ENCODE measurements around the gene ZFPM1. TPM values are rescaled to one million over a fixed set of nuclear protein-coding genes. Genes with fewer than 3 reads are reported as not detected.

Gene ZFPM1
- total RNA-seq, 2 experiments from 2014 or later = 2.1 to 14.2 TPM

- peak within 1 kb of the TSS; percentile 91 for H2AFZ ChIP-seq (ENCODE audit: low read length)
- H3K4me1 ChIP-seq (ENCODE audit: insufficient read depth, low read length, poor library complexity, severe bottlenecking) = peaks cover 22% of the 10 kb centered on the region
- TF ChIP-seq EZH2phosphoT487 (IDR thresholded peaks at IDR 0.05; ENCODE audit: borderline replicate concordance, low read depth, low read length) (no peak), CTCF (conservative IDR thresholded peaks at IDR 0.05; ENCODE audit: low read length) (no peak)
- peaks cover 54% of the 10 kb centered on the region for H3K79me2 ChIP-seq (ENCODE audit: insufficient read depth, low read depth, low read length)
- H4K20me1 ChIP-seq (ENCODE audit: insufficient read depth, low read length) = peaks cover 18% of the 10 kb centered on the region
- H3K9me2 ChIP-seq (ENCODE audit: insufficient read depth, low read length) = no peaks in the 10 kb centered on the region
- peak within 1 kb of the TSS; percentile 48 for H3K27ac ChIP-seq (ENCODE audit: low read depth, low read length, poor library complexity, severe bottlenecking)
- BruUV-seq (replicated peaks) = no TSS peak
- peak within 1 kb of the TSS; percentile 100 for H3K4me2 ChIP-seq (ENCODE audit: low read length)
- H3K36me3 ChIP-seq (ENCODE audit: insufficient read depth, low read length) = peaks cover 35% of the 10 kb centered on the region
- peak within 1 kb of the TSS; percentile 98 for H3K4me3 ChIP-seq (ENCODE audit: low read depth, low read length, poor library complexity, severe bottlenecking)
- intact Hi-C loops (cut with micrococcal nuclease; ENCODE audit: unreplicated experiment) = loop anchor here (5.0 kb wide), 2 partner anchors 118 to 132 kb away; partner anchors contain the start of gene ZFPM1
- POLR2A ChIA-PET = interaction anchor here (0.6 to 1.8 kb wide), 7 partner anchors 16 to 1295 kb away, joined by 3 to 4 read pairs (median 3); no protein-coding TSS in a partner anchor
- no peaks in the 10 kb centered on the region for H3K9me3 ChIP-seq (ENCODE audit: low read length)
- CTCF ChIA-PET (ENCODE audit: unreplicated experiment) = interaction anchor here (0.6 kb wide), 3 partner anchors 12 to 614 kb away, joined by 4 to 9 read pairs (median 7); partner anchors contain the start of gene ZFPM1
- DNase-seq (ENCODE audit: low spot score) = peak; percentile 98
Observed at GRCh38 chr16:88569985-88570690, 117.1 kb downstream of the ZFPM1 start, which contains the start of gene ZC3H18. ZC3H18 (plus strand) TSS chr16:88570403; CDS start chr16:88577124, 6,721 bp downstream.

DNA sequence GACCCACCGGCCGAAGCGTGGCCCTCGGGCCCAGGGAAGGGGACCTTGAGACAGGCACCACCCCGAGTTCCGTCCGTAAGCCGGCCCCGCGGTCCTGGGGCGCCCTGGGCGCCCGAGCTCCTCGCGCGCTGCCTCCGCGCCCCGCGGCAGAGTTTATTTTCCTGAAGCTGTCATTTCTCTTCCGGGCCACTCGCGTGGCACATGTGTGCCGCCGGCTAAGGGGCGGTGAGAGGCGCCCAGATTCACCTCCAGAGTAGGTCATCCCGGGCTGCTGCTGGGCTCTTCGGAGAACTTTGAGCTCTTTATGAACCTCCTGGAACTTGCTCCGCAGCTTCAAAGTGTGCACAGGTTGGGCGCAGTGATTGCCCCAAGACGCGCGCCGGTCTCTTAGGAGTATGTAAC lies 117.6 kb downstream of the ZFPM1 start:
- no peak overlapping the region for H2AFZ ChIP-seq (ENCODE audit: low read length)
- H3K36me3 ChIP-seq (ENCODE audit: insufficient read depth, low read length) = peaks cover 40% of the 10 kb centered on the region
- no peaks in the 10 kb centered on the region for H3K9me2 ChIP-seq (ENCODE audit: insufficient read depth, low read length)
- peak overlapping the region; percentile 24 for H3K27ac ChIP-seq (ENCODE audit: low read depth, low read length, poor library complexity, severe bottlenecking)
- H3K4me3 ChIP-seq (ENCODE audit: low read depth, low read length, poor library complexity, severe bottlenecking) = peak overlapping the region; percentile 98
- DNase-seq (ENCODE audit: low spot score) = peak; percentile 49
- peaks cover 60% of the 10 kb centered on the region for H3K79me2 ChIP-seq (ENCODE audit: insufficient read depth, low read depth, low read length)
- peaks cover 22% of the 10 kb centered on the region for H3K4me1 ChIP-seq (ENCODE audit: insufficient read depth, low read length, poor library complexity, severe bottlenecking)
- CTCF ChIA-PET (ENCODE audit: unreplicated experiment) = no interaction called here
- intact Hi-C loops (cut with micrococcal nuclease; ENCODE audit: unreplicated experiment) = loop anchor here (5.0 kb wide), 2 partner anchors 118 to 132 kb away; partner anchors contain the start of gene ZFPM1
- no peak for TF ChIP-seq EZH2phosphoT487 (IDR thresholded peaks at IDR 0.05; ENCODE audit: borderline replicate concordance, low read depth, low read length)
- no peak for TF ChIP-seq CTCF (conservative IDR thresholded peaks at IDR 0.05; ENCODE audit: low read length)
- H3K9me3 ChIP-seq (ENCODE audit: low read length) = no peaks in the 10 kb centered on the region
- peaks cover 18% of the 10 kb centered on the region for H4K20me1 ChIP-seq (ENCODE audit: insufficient read depth, low read length)
- peak overlapping the region; percentile 100 for H3K4me2 ChIP-seq (ENCODE audit: low read length)
- POLR2A ChIA-PET = interaction anchor here (0.6 to 1.8 kb wide), 5 partner anchors 17 to 1294 kb away, joined by 3 to 4 read pairs (median 3); no protein-coding TSS in a partner anchor
- no TSS peak for BruUV-seq (replicated peaks)

GRCh38 chr16:88575251-88575650 lies 122.2 kb downstream of the ZFPM1 start:
- Histone ChIP-seq H3K27ac (ENCODE audit: low read depth, low read length, poor library complexity, severe bottlenecking) (no peak overlapping the region), H3K4me3 (ENCODE audit: low read depth, low read length, poor library complexity, severe bottlenecking) (no peak overlapping the region), H3K79me2 (ENCODE audit: insufficient read depth, low read depth, low read length) (peaks cover 55% of the 10 kb centered on the region), H3K9me2 (ENCODE audit: insufficient read depth, low read length) (no peaks in the 10 kb centered on the region), H3K9me3 (ENCODE audit: low read length) (no peaks in the 10 kb centered on the region), H2AFZ (ENCODE audit: low read length) (no peak overlapping the region), H4K20me1 (ENCODE audit: insufficient read depth, low read length) (peaks cover 22% of the 10 kb centered on the region), H3K4me1 (ENCODE audit: insufficient read depth, low read length, poor library complexity, severe bottlenecking) (peaks cover 14% of the 10 kb centered on the region), H3K4me2 (ENCODE audit: low read length) (no peak overlapping the region), H3K36me3 (ENCODE audit: insufficient read depth, low read length) (peaks cover 81% of the 10 kb centered on the region)
- no peak for DNase-seq (ENCODE audit: low spot score)
- no TSS peak for BruUV-seq (replicated peaks)
- ChIA-PET CTCF (ENCODE audit: unreplicated experiment) (no interaction called here), POLR2A (no interaction called here)
- TF ChIP-seq CTCF (conservative IDR thresholded peaks at IDR 0.05; ENCODE audit: low read length) (no peak), EZH2phosphoT487 (IDR thresholded peaks at IDR 0.05; ENCODE audit: borderline replicate concordance, low read depth, low read length) (no peak)
- intact Hi-C loops (cut with micrococcal nuclease; ENCODE audit: unreplicated experiment) = no loop called here

All from OCI-LY7 (cell line).